ENCODE results near the gene DOCK11.
"Not testable (repeated sequence)": the region's sequence is repeated elsewhere in the genome, so short reads cannot be mapped to it uniquely, and the experiment has no call there.

Gene DOCK11

DNA sequence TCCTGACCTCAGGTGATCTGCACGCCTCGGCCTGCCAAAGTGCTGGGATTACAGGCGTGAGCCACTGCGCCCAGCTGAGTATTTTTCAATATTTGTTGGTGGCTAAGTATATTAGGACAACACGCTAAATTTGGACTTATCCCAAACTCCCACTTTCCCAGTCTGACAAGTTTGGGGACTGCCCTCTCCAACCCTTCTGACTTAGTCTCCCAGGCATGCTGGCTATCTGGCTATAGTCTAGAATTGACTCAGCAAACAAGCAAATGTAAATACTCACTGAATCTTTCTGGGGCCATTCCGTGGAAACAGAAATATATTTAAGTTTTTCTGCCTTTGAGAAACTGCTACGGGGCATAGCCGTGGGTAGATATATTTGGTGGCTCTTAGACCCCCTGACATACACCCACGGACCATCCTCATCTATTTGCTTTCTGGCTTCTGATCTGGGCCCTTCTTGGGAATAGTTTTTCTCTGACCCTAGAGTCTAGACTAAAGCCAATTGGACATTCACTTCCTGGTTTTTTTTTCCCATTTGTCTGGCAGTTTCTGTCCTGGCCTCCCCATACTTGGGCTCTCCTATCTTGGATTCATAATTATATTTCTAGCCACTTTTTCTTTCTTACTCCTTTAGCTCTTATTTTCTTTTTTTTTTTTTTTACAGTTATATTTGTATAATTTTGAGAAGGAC lies 11.3 kb upstream of the DOCK11 start:
- no peaks in the 10 kb centered on the region for H3K27me3 ChIP-seq (ENCODE audit: insufficient read depth, low read length)
- no peaks in the 10 kb centered on the region for H3F3A ChIP-seq (ENCODE audit: insufficient read depth, low read length)
- TF ChIP-seq, protein P1, sequence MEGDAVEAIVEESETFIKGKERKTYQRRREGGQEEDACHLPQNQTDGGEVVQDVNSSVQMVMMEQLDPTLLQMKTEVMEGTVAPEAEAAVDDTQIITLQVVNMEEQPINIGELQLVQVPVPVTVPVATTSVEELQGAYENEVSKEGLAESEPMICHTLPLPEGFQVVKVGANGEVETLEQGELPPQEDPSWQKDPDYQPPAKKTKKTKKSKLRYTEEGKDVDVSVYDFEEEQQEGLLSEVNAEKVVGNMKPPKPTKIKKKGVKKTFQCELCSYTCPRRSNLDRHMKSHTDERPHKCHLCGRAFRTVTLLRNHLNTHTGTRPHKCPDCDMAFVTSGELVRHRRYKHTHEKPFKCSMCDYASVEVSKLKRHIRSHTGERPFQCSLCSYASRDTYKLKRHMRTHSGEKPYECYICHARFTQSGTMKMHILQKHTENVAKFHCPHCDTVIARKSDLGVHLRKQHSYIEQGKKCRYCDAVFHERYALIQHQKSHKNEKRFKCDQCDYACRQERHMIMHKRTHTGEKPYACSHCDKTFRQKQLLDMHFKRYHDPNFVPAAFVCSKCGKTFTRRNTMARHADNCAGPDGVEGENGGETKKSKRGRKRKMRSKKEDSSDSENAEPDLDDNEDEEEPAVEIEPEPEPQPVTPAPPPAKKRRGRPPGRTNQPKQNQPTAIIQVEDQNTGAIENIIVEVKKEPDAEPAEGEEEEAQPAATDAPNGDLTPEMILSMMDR (IDR thresholded peaks at IDR 0.05; ENCODE audit: low read length) = no peak
- no peak for TF ChIP-seq EZH2 (IDR thresholded peaks at IDR 0.05; ENCODE audit: borderline replicate concordance, low read length)
- H3K4me1 ChIP-seq (ENCODE audit: insufficient read depth, low read length, severe bottlenecking) = no peaks in the 10 kb centered on the region
- H3K9me2 ChIP-seq (ENCODE audit: low read depth, low read length) = no peaks in the 10 kb centered on the region
- no peak overlapping the region for H3K27ac ChIP-seq (ENCODE audit: low read depth, low read length, poor library complexity, severe bottlenecking)
- H3K9me3 ChIP-seq (ENCODE audit: low read length) = no peaks in the 10 kb centered on the region
- H2AFZ ChIP-seq (ENCODE audit: low read length) = no peak overlapping the region
- H3K79me2 ChIP-seq (ENCODE audit: insufficient read depth, low read length) = no peaks in the 10 kb centered on the region
- H4K20me1 ChIP-seq (ENCODE audit: insufficient read depth, low read length) = no peaks in the 10 kb centered on the region
- H3K36me3 ChIP-seq (ENCODE audit: insufficient read depth, low read length) = no peaks in the 10 kb centered on the region
- H3K4me2 ChIP-seq (ENCODE audit: low read length) = no peak overlapping the region
- H3K9ac ChIP-seq (ENCODE audit: low read length) = no peak overlapping the region
- no peak overlapping the region for H3K4me3 ChIP-seq (ENCODE audit: low read depth, low read length, poor library complexity, severe bottlenecking)

- H3K79me2 ChIP-seq (ENCODE audit: insufficient read depth, low read length) = not testable (repeated sequence)
These were observed 8.9 kb upstream of the DOCK11 start for GRCh38 chrX:118486693-118487092.

GRCh38 chrX:118493016-118493415 lies 2.6 kb upstream of the DOCK11 start:
- Histone ChIP-seq H3F3A (ENCODE audit: insufficient read depth, low read length) (0 out of 2 replicates have a peak, but pooled peaks cover 3% of the 10 kb centered on the region), H3K79me2 (ENCODE audit: insufficient read depth, low read length) (no peaks in the 10 kb centered on the region), H3K4me1 (ENCODE audit: insufficient read depth, low read length, severe bottlenecking) (peaks cover 17% of the 10 kb centered on the region), H4K20me1 (ENCODE audit: insufficient read depth, low read length) (no peaks in the 10 kb centered on the region), H3K27me3 (ENCODE audit: insufficient read depth, low read length) (no peaks in the 10 kb centered on the region), H2AFZ (ENCODE audit: low read length) (no peak overlapping the region), H3K4me2 (ENCODE audit: low read length) (no peak overlapping the region), H3K9ac (ENCODE audit: low read length) (no peak overlapping the region), H3K36me3 (ENCODE audit: insufficient read depth, low read length) (no peaks in the 10 kb centered on the region), H3K9me2 (ENCODE audit: low read depth, low read length) (no peaks in the 10 kb centered on the region), H3K9me3 (ENCODE audit: low read length) (no peaks in the 10 kb centered on the region), H3K4me3 (ENCODE audit: low read depth, low read length, poor library complexity, severe bottlenecking) (no peak overlapping the region), H3K27ac (ENCODE audit: low read depth, low read length, poor library complexity, severe bottlenecking) (no peak overlapping the region)
- no peak for TF ChIP-seq EZH2 (IDR thresholded peaks at IDR 0.05; ENCODE audit: borderline replicate concordance, low read length)
- TF ChIP-seq, protein P1 (IDR thresholded peaks at IDR 0.05; ENCODE audit: low read length) = no peak

More at GRCh38 chrX:118486693-118487092, 8.9 kb upstream of the DOCK11 start:
- H4K20me1 ChIP-seq (ENCODE audit: insufficient read depth, low read length); H3K9ac ChIP-seq (ENCODE audit: low read length); H3K27me3 ChIP-seq (ENCODE audit: insufficient read depth, low read length); H3F3A ChIP-seq (ENCODE audit: insufficient read depth, low read length); H2AFZ ChIP-seq (ENCODE audit: low read length); H3K36me3 ChIP-seq (ENCODE audit: insufficient read depth, low read length); H3K27ac ChIP-seq (ENCODE audit: low read depth, low read length, poor library complexity, severe bottlenecking); H3K4me1 ChIP-seq (ENCODE audit: insufficient read depth, low read length, severe bottlenecking); H3K4me2 ChIP-seq (ENCODE audit: low read length); H3K4me3 ChIP-seq (ENCODE audit: low read depth, low read length, poor library complexity, severe bottlenecking); H3K9me3 ChIP-seq (ENCODE audit: low read length); H3K9me2 ChIP-seq (ENCODE audit: low read depth, low read length): not testable (repeated sequence)
